Measurements from ENCODE around the gene FGFRL1.

Gene FGFRL1

GRCh38 chr4:1031956-1032795, 20.8 kb downstream of the FGFRL1 start:
- H3K4me3 ChIP-seq (ENCODE audit: low read length in 2 of 2): no peak overlapping the region
- no peak overlapping the region for H3K27ac ChIP-seq (ENCODE audit: low read depth in 2 of 2, low read length in 2 of 2)
- H3K36me3 ChIP-seq (ENCODE audit: control insufficient read depth in 2 of 2, insufficient read depth in 2 of 2, low read length in 2 of 2): no peaks in the 10 kb centered on the region
- no peak overlapping the region for H3K9ac ChIP-seq (ENCODE audit: low read depth in 1 of 2, low read length in 2 of 2)
- peaks cover 9 to 19% of the 10 kb centered on the region in 2 donors for H3K27me3 ChIP-seq (ENCODE audit: control insufficient read depth in 2 of 2, insufficient read depth in 2 of 2, low read length in 2 of 2)
- H3K9me3 ChIP-seq (ENCODE audit: control insufficient read depth in 2 of 2, low read length in 2 of 2): no peaks in the 10 kb centered on the region
- peaks cover 0 to 5% of the 10 kb centered on the region in 2 donors for H3K4me1 ChIP-seq (ENCODE audit: control insufficient read depth in 2 of 2, insufficient read depth in 2 of 2, low read length in 2 of 2)

GRCh38 chr4:1032861-1033260, 21.4 kb downstream of the FGFRL1 start:
- H3K4me3 ChIP-seq (ENCODE audit: low read length in 2 of 2): no peak overlapping the region
- no peak overlapping the region for H3K9ac ChIP-seq (ENCODE audit: low read depth in 1 of 2, low read length in 2 of 2)
- H3K36me3 ChIP-seq (ENCODE audit: control insufficient read depth in 2 of 2, insufficient read depth in 2 of 2, low read length in 2 of 2): no peaks in the 10 kb centered on the region
- no peak overlapping the region for H3K27ac ChIP-seq (ENCODE audit: low read depth in 2 of 2, low read length in 2 of 2)
- peaks cover 0 to 5% of the 10 kb centered on the region in 2 donors for H3K4me1 ChIP-seq (ENCODE audit: control insufficient read depth in 2 of 2, insufficient read depth in 2 of 2, low read length in 2 of 2)
- H3K9me3 ChIP-seq (ENCODE audit: control insufficient read depth in 2 of 2, low read length in 2 of 2): no peaks in the 10 kb centered on the region
- peaks cover 9 to 19% of the 10 kb centered on the region in 2 donors for H3K27me3 ChIP-seq (ENCODE audit: control insufficient read depth in 2 of 2, insufficient read depth in 2 of 2, low read length in 2 of 2)

GRCh38 chr4:1033840-1034551, 22.6 kb downstream of the FGFRL1 start:
- H3K36me3 ChIP-seq (ENCODE audit: control insufficient read depth in 2 of 2, insufficient read depth in 2 of 2, low read length in 2 of 2): no peaks in the 10 kb centered on the region
- no peak overlapping the region for H3K4me3 ChIP-seq (ENCODE audit: low read length in 2 of 2)
- H3K27me3 ChIP-seq (ENCODE audit: control insufficient read depth in 2 of 2, insufficient read depth in 2 of 2, low read length in 2 of 2): peaks cover 6 to 12% of the 10 kb centered on the region in 2 donors
- peaks cover 0 to 5% of the 10 kb centered on the region in 2 donors for H3K4me1 ChIP-seq (ENCODE audit: control insufficient read depth in 2 of 2, insufficient read depth in 2 of 2, low read length in 2 of 2)
- H3K27ac ChIP-seq (ENCODE audit: low read depth in 2 of 2, low read length in 2 of 2): no peak overlapping the region
- H3K9me3 ChIP-seq (ENCODE audit: control insufficient read depth in 2 of 2, low read length in 2 of 2): no peaks in the 10 kb centered on the region
- no peak overlapping the region for H3K9ac ChIP-seq (ENCODE audit: low read depth in 1 of 2, low read length in 2 of 2)

GRCh38 chr4:1035510-1035909, 24.1 kb downstream of the FGFRL1 start:
- no peaks in the 10 kb centered on the region for H3K9me3 ChIP-seq (ENCODE audit: control insufficient read depth in 2 of 2, low read length in 2 of 2)
- H3K9ac ChIP-seq (ENCODE audit: low read depth in 1 of 2, low read length in 2 of 2): no peak overlapping the region
- H3K4me3 ChIP-seq (ENCODE audit: low read length in 2 of 2): no peak overlapping the region
- H3K27me3 ChIP-seq (ENCODE audit: control insufficient read depth in 2 of 2, insufficient read depth in 2 of 2, low read length in 2 of 2): peaks cover 4 to 8% of the 10 kb centered on the region in 2 donors
- no peak overlapping the region for H3K27ac ChIP-seq (ENCODE audit: low read depth in 2 of 2, low read length in 2 of 2)
- peaks cover 5 to 10% of the 10 kb centered on the region in 2 donors for H3K4me1 ChIP-seq (ENCODE audit: control insufficient read depth in 2 of 2, insufficient read depth in 2 of 2, low read length in 2 of 2)
- no peaks in the 10 kb centered on the region for H3K36me3 ChIP-seq (ENCODE audit: control insufficient read depth in 2 of 2, insufficient read depth in 2 of 2, low read length in 2 of 2)

- H3K27me3 ChIP-seq (ENCODE audit: control insufficient read depth in 2 of 2, insufficient read depth in 2 of 2, low read length in 2 of 2): peaks cover 4 to 8% of the 10 kb centered on the region in 2 donors
- no peak overlapping the region for H3K9ac ChIP-seq (ENCODE audit: low read depth in 1 of 2, low read length in 2 of 2)
- H3K9me3 ChIP-seq (ENCODE audit: control insufficient read depth in 2 of 2, low read length in 2 of 2): no peaks in the 10 kb centered on the region
- H3K4me1 ChIP-seq (ENCODE audit: control insufficient read depth in 2 of 2, insufficient read depth in 2 of 2, low read length in 2 of 2): peaks cover 5 to 11% of the 10 kb centered on the region in 2 donors
- no peak overlapping the region for H3K27ac ChIP-seq (ENCODE audit: low read depth in 2 of 2, low read length in 2 of 2)
- no peaks in the 10 kb centered on the region for H3K36me3 ChIP-seq (ENCODE audit: control insufficient read depth in 2 of 2, insufficient read depth in 2 of 2, low read length in 2 of 2)
- H3K4me3 ChIP-seq (ENCODE audit: low read length in 2 of 2): no peak overlapping the region
These were observed 24.7 kb downstream of the FGFRL1 start for GRCh38 chr4:1036095-1036494.

GRCh38 chr4:1036976-1037810, 25.8 kb downstream of the FGFRL1 start:
- Histone ChIP-seq H3K9me3 (ENCODE audit: control insufficient read depth in 2 of 2, low read length in 2 of 2) (no peaks in the 10 kb centered on the region), H3K36me3 (ENCODE audit: control insufficient read depth in 2 of 2, insufficient read depth in 2 of 2, low read length in 2 of 2) (no peaks in the 10 kb centered on the region), H3K4me3 (ENCODE audit: low read length in 2 of 2) (no peak overlapping the region), H3K9ac (ENCODE audit: low read depth in 1 of 2, low read length in 2 of 2) (no peak overlapping the region), H3K27me3 (ENCODE audit: control insufficient read depth in 2 of 2, insufficient read depth in 2 of 2, low read length in 2 of 2) (peaks cover 0 to 8% of the 10 kb centered on the region in 2 donors), H3K4me1 (ENCODE audit: control insufficient read depth in 2 of 2, insufficient read depth in 2 of 2, low read length in 2 of 2) (peaks cover 7 to 18% of the 10 kb centered on the region in 2 donors), H3K27ac (ENCODE audit: low read depth in 2 of 2, low read length in 2 of 2) (no peak overlapping the region)

GRCh38 chr4:1038948-1039492, 27.6 kb downstream of the FGFRL1 start:
- peaks cover 0 to 8% of the 10 kb centered on the region in 2 donors for H3K27me3 ChIP-seq (ENCODE audit: control insufficient read depth in 2 of 2, insufficient read depth in 2 of 2, low read length in 2 of 2)
- H3K9ac ChIP-seq (ENCODE audit: low read depth in 1 of 2, low read length in 2 of 2): no peak overlapping the region
- H3K4me3 ChIP-seq (ENCODE audit: low read length in 2 of 2): no peak overlapping the region
- peaks cover 10 to 14% of the 10 kb centered on the region in 2 donors for H3K4me1 ChIP-seq (ENCODE audit: control insufficient read depth in 2 of 2, insufficient read depth in 2 of 2, low read length in 2 of 2)
- H3K36me3 ChIP-seq (ENCODE audit: control insufficient read depth in 2 of 2, insufficient read depth in 2 of 2, low read length in 2 of 2): no peaks in the 10 kb centered on the region
- H3K27ac ChIP-seq (ENCODE audit: low read depth in 2 of 2, low read length in 2 of 2): no peak overlapping the region
- no peaks in the 10 kb centered on the region for H3K9me3 ChIP-seq (ENCODE audit: control insufficient read depth in 2 of 2, low read length in 2 of 2)

GRCh38 chr4:1039493-1040343, 28.3 kb downstream of the FGFRL1 start:
- H3K4me3 ChIP-seq (ENCODE audit: low read length in 2 of 2): no peak overlapping the region
- peaks cover 0 to 15% of the 10 kb centered on the region in 2 donors for H3K27me3 ChIP-seq (ENCODE audit: control insufficient read depth in 2 of 2, insufficient read depth in 2 of 2, low read length in 2 of 2)
- no peak overlapping the region for H3K9ac ChIP-seq (ENCODE audit: low read depth in 1 of 2, low read length in 2 of 2)
- no peak overlapping the region for H3K27ac ChIP-seq (ENCODE audit: low read depth in 2 of 2, low read length in 2 of 2)
- H3K9me3 ChIP-seq (ENCODE audit: control insufficient read depth in 2 of 2, low read length in 2 of 2): no peaks in the 10 kb centered on the region
- H3K36me3 ChIP-seq (ENCODE audit: control insufficient read depth in 2 of 2, insufficient read depth in 2 of 2, low read length in 2 of 2): no peaks in the 10 kb centered on the region
- peaks cover 10 to 18% of the 10 kb centered on the region in 2 donors for H3K4me1 ChIP-seq (ENCODE audit: control insufficient read depth in 2 of 2, insufficient read depth in 2 of 2, low read length in 2 of 2)

All from mucosa of rectum (tissue), 2 donors.